Smooth muscle cell (in vitro differentiated cells): ENCODE measurements around the gene OSCAR. TPM values are rescaled to one million over a fixed set of nuclear protein-coding genes. Genes with fewer than 3 reads are reported as not detected.

Experiments used
- DNase-seq: peaks from one replicate; lab custom pipeline; 2025; ENCODE audit not compliant: unreplicated experiment; lab: John Stamatoyannopoulos, UW
- H2AFZ ChIP-seq: fragments of 200-600 bp; sonication (generic); 2 replicates; pipeline ENCODE4 v1.6.0; 2016; ENCODE audit warnings: antibody characterized with exemption, low read depth, mild to moderate bottlenecking
- H3F3A ChIP-seq: fragments of 200-600 bp; sonication (generic); 2 replicates; pipeline ENCODE4 v1.6.0; 2017; ENCODE audit warnings: antibody characterized with exemption, low read depth
- H3K27ac ChIP-seq: fragments of 200-600 bp; sonication (generic); 2 replicates; pipeline ENCODE4 v1.5.1; 2016; ENCODE audit warnings: low read depth, mild to moderate bottlenecking
- H3K27me3 ChIP-seq: fragments of 200-600 bp; sonication (generic); 2 replicates; pipeline ENCODE4 v1.6.1; 2016; ENCODE audit warnings: low read depth, mild to moderate bottlenecking
- H3K36me3 ChIP-seq: fragments of 200-600 bp; sonication (generic); 2 replicates; pipeline ENCODE4 v1.5.1; 2016; ENCODE audit warnings: low read depth
- H3K4me1 ChIP-seq: fragments of 200-600 bp; sonication (generic); 2 replicates; pipeline ENCODE4 v1.5.1; 2016; ENCODE audit warnings: low read depth
- H3K4me2 ChIP-seq: fragments of 200-600 bp; sonication (generic); 2 replicates; pipeline ENCODE4 v1.6.0; 2016; ENCODE audit warnings: mild to moderate bottlenecking
- H3K4me3 ChIP-seq: fragments of 200-600 bp; sonication (generic); 2 replicates; pipeline ENCODE4 v1.5.1; 2016; ENCODE audit warnings: mild to moderate bottlenecking
- H3K79me2 ChIP-seq: fragments of 200-600 bp; sonication (generic); 2 replicates; pipeline ENCODE4 v1.6.0; 2016; ENCODE audit warnings: low read depth, mild to moderate bottlenecking
- H3K9ac ChIP-seq: fragments of 200-600 bp; sonication (generic); 2 replicates; pipeline ENCODE4 v1.6.0; 2016; ENCODE audit warnings: low read depth
- H3K9me3 ChIP-seq: fragments of 200-600 bp; sonication (generic); replicated peaks from 2 replicates; pipeline ENCODE4 v1.5.1; 2016; ENCODE audit warnings: low read depth
- H4K20me1 ChIP-seq: fragments of 200-600 bp; sonication (generic); 2 replicates; pipeline ENCODE4 v1.6.0; 2016; ENCODE audit warnings: low read depth
- CTCF ChIP-seq: fragments of 200-600 bp; sonication (generic); IDR thresholded peaks from 2 replicates; pipeline ENCODE4 v1.5.1; 2017; ENCODE audit warnings: borderline replicate concordance, mild to moderate bottlenecking, antibody characterized with exemption; ENCODE audit not compliant: insufficient read depth, poor library complexity, severe bottlenecking
- WGBS: methylation state at CpG from one replicate; pipeline ENCODE4 v1.1.7; 2016; ENCODE audit warnings: low lambda C conversion rate; 5-methylcytosine and 5-hydroxymethylcytosine counted together
- polyA plus RNA-seq: library from polyadenylated mRNA; unstranded; fragments of >200 nt; fragmentation: Nextera tagmentation; extraction: Ambion mirVana; gene quantifications from 2 replicates; pipeline ENCODE4 v1.2.1, GENCODE V29; 2016
- total RNA-seq: library from RNA; depleted of rRNA; stranded (reverse); fragments of >200 nt; gene quantifications from 2 replicates; pipeline ENCODE4 v1.2.3, GENCODE V29; 2014

The OSCAR gene
- total and polyA plus RNA-seq, 2 experiments from 2014 or later = 0.90 TPM; not detected in 1

GRCh38 chr19:54121259-54121658 is 20.7 kb upstream of the OSCAR start:
- Histone ChIP-seq H3K36me3 (no peaks in the 10 kb centered on the region), H3K4me2 (no peak overlapping the region), H3K9me3 (no peaks in the 10 kb centered on the region), H3K4me3 (no peak overlapping the region), H3K4me1 (peaks cover 4% of the 10 kb centered on the region), H3F3A (no peaks in the 10 kb centered on the region), H3K27me3 (no peaks in the 10 kb centered on the region), H3K9ac (no peak overlapping the region), H3K79me2 (peaks cover 11% of the 10 kb centered on the region), H3K27ac (no peak overlapping the region), H2AFZ (no peak overlapping the region), H4K20me1 (no peaks in the 10 kb centered on the region)
- no peak for DNase-seq
- no peak for TF ChIP-seq CTCF
- 97% methylated on average over 10 of the region's 10 CpGs for WGBS

DNA sequence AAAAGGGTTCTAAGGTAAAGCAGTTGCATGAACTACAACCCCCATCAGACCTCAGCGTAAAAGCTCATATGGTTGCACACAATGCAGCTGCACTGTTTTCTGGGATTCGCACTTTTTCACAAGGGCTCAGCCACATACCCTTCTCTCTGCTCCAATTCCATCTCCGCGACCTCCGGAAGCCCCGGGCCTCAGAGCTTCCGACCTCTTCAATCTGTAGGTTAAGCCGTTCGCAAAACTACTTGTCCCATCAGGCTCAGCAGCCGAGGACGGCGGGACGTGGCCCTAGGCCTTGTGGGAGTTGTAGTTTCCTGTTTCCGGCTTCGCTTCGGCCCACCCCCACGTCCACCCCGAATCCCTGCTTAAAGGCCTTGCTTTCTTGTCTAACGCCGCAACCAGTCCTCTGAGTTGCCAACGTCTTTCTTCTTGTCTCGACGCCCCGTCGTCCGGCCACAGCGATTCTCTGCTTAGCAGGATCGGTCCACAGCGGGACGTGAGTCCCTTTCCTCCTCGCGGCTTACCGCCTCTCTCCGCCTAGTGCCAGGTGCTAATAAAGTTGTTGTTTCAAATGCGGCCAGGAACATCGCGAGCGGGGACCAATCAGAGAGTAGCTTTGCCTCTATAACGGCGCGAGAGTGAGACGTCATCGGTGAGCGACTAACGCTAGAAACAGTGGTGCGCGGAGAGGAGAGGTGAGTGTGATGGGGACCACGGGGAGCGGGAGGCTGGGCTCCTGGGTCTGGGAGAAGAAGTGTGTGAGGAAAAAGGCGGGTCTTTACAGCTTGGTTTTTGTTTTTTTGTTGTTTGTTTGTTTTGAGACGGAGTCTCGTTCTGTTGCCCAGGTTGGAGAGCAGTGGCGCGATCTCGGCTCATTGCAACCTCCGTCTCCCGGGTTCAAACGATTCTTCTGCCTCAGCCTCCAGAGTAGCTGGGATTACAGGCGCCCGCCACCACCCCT is 14.8 kb upstream of the OSCAR start, which contains the start of the genes PRPF31 and TFPT:
PRPF31 (plus strand) TSS at position 646 of the 955 bp plus-strand sequence. CDS start 2,525 bp downstream, outside the sequence.
TFPT (minus strand) TSS at position 549 of the 955 bp plus-strand sequence; CDS start at position 161, 388 bp downstream.
- Histone ChIP-seq H3K27me3 (no peaks in the 10 kb centered on the region), H2AFZ (peak within 1 kb of the TSS; percentile 70), H4K20me1 (no peaks in the 10 kb centered on the region), H3K9me3 (no peaks in the 10 kb centered on the region), H3K27ac (peak within 1 kb of the TSS; percentile 55), H3K9ac (peak within 1 kb of the TSS; percentile 79), H3F3A (no peaks in the 10 kb centered on the region), H3K4me1 (peaks cover 10% of the 10 kb centered on the region), H3K79me2 (peaks cover 32% of the 10 kb centered on the region), H3K4me3 (peak within 1 kb of the TSS; percentile 66), H3K36me3 (no peaks in the 10 kb centered on the region), H3K4me2 (peak within 1 kb of the TSS; percentile 91)
- under 1% methylated on average over 60 of the region's 60 CpGs for WGBS
- peak; percentile 97 for DNase-seq
- TF ChIP-seq CTCF = no peak

DNA sequence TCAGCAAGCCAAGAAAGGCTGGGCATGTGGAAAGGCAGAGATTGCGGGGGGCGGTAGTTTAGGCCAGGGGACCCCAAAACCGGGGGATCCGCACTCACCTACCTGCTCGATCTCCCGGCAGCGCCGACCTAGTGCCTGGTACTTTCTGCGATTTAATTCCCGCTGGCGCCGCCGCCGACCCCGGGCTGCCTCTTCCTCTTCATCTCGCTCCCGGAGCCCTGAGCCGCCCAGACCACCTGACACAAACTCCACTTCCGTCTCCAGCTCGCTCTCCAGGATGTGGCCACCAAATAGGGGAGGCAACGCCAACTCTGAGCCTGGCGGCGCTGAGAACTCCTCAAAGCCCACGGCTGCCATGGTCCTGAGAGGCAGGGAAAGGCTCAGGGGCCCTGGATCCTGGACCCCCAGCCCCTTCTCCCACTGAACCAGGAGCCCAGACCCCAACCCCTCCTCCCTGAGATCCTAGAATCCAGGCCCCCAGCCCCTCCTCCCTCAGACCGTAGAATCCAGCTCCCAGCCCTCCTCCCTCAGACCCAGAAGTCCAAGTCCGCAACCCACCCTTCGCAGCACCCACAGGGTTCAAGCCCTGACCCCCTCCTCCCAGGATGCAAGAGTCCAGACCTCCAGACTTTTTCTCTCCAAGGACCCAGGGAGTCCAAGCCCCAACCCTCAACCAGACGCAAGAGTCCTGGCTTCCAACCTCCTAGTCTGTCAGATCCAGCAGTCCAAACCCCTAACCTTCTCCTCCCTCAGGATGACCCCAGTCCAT is 13.9 kb upstream of the OSCAR start:
- H3K9me3 ChIP-seq = no peaks in the 10 kb centered on the region
- DNase-seq = no peak
- peaks cover 32% of the 10 kb centered on the region for H3K79me2 ChIP-seq
- H3K4me3 ChIP-seq = peak overlapping the region; percentile 66
- H3K27me3 ChIP-seq = no peaks in the 10 kb centered on the region
- 42% methylated on average over 25 of the region's 28 CpGs for WGBS
- H3K9ac ChIP-seq = peak overlapping the region; percentile 79
- H3F3A ChIP-seq = no peaks in the 10 kb centered on the region
- no peak overlapping the region for H3K27ac ChIP-seq
- H3K36me3 ChIP-seq = no peaks in the 10 kb centered on the region
- TF ChIP-seq CTCF = no peak
- H3K4me2 ChIP-seq = peak overlapping the region; percentile 91
- no peaks in the 10 kb centered on the region for H4K20me1 ChIP-seq
- peaks cover 10% of the 10 kb centered on the region for H3K4me1 ChIP-seq
- H2AFZ ChIP-seq = peak overlapping the region; percentile 70
